GM18502 (cell line): ENCODE results near the gene RRM1.

Experiments
- ATAC-seq: cut with Tn5 transposase; IDR thresholded peaks from one replicate; pipeline ENCODE4 v1.9.1; 2021; ENCODE audit warnings: mild to moderate bottlenecking; ENCODE audit not compliant: unreplicated experiment, poor library complexity

RRM1 gene

GRCh38 chr11:4183410-4184057, 88.9 kb downstream of the RRM1 start:
- no peak for ATAC-seq

GRCh38 chr11:4184163-4184916, 89.7 kb downstream of the RRM1 start:
- no peak for ATAC-seq

- ATAC-seq, result no peak
These were observed 91.0 kb downstream of the RRM1 start for GRCh38 chr11:4185561-4185960.

- ATAC-seq, result no peak
These were observed 92.0 kb downstream of the RRM1 start for GRCh38 chr11:4186464-4187054.

- peak; percentile 95 for ATAC-seq
These were observed 92.7 kb downstream of the RRM1 start for GRCh38 chr11:4187055-4187988.
